GM18520 (cell line): Measurements from ENCODE around the gene SCAPER.
"Not testable (repeated sequence)": the region's sequence is repeated elsewhere in the genome, so short reads cannot be mapped to it uniquely, and the experiment has no call there.

Experiments used
- ATAC-seq: cut with Tn5 transposase; IDR thresholded peaks from one replicate; pipeline ENCODE4 v1.9.1; 2021; ENCODE audit not compliant: unreplicated experiment

The SCAPER gene

DNA sequence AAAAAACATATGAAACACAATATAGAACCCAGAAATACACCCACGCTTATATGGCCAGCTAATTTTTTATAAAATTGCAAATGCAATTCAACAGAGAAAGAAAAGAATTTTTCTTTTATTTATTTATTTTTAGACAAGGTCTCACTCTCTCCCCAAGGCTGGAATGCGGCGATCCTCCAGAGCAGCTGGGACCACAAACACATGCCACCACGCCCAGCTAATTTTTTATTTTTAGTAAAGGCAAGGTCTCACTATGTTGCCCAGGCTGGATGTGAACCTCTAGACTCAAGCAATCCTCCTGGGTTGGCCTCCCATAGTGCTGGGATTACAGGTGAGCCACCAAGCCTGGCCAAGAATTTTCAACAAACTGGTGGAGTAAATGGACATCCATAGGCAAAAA, 117.9 kb downstream of the SCAPER start:
- ATAC-seq: no peak

DNA sequence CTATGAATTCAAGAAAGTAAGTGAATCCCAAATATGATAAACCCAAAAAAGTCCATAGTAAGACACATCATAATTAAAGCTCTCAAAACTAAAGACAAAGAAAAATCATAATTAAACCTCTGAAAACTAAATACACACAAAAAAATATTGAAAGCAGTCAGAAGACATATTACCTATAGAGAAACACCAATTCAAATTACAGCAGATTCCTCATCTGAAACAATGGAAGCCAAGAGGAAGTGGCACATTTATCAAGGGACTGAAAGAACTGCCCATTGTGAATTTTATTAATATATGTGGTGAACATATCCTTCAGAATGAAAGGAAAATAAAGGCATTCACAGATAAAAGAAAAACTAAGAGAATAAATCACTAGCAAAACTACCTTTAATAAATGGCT, 128.2 kb downstream of the SCAPER start:
- ATAC-seq: no peak

DNA sequence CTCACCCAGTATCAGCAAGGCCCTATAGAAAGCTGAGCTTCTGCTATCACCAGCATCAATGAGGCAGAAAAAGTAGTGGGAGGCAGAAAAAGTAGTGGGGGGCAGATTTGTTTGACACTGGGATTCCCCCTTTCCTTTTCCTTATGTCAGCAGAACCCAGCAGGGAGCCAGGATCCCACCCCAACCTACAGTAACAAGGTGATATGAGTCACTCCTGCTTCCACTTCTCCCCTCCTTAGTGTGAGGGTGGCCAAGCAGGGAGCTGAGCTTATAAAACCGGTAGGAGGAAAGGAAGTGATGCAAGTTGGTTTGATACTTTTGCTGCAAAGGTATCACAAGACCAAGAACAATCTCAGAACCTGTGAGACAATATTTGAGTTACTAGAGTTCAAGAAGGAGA, 128.7 kb downstream of the SCAPER start:
- no peak for ATAC-seq

DNA sequence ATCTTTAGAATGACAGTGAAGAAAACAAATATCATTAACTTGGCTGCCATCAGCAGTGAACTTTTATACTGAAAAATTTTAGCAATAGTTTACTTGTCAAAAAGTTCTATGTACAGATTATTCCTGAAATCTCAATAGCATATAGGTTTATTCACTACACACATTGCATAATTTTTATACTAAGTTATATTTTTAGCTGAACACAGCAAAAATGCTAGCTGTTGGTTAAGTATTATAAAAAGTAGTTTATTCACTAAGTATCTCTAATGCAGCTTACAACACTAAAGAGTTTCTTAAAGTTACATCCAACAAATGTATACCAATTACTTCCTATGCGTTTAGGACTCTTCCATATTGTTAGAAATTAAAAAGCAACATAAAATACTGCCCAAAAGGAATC, 131.9 kb downstream of the SCAPER start:
- no peak for ATAC-seq

DNA sequence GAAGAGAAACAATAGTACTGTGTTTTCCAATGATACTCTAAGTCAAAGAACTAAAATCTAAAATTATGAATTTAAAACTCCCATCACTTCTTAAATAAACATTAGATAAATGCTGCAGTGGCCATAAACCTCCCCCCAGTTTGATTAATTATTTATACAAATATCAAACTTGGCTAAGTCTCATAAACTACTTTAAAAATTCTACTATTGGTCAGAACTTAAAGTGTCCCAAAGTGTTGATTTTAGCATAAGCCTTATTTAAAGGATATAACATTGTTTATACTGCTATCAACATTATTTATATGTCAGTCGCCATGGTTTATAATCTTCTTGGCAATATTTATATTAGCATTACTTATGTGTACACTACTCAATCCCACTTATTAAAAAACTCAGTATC, 132.4 kb downstream of the SCAPER start:
- ATAC-seq: no peak

DNA sequence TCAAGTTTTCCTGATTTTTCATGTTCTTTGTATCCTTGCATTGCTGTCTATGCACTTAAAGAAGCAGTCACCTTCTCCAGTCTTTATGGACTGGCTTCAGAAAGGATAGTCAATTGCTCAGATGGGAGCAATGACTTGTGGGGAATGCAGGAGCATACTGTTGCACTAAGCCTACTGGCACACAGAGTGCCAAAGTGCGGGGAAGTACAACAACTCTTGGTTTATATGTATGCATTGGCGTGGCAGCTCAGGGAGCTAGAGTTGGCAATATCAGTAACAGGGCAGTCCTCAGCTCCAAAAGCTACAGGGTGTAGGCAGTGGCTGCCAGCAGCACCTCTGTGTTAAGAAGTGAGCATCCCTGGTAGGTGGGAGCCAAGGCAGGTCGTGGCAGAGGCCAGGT, 141.1 kb downstream of the SCAPER start:
- no peak for ATAC-seq

DNA sequence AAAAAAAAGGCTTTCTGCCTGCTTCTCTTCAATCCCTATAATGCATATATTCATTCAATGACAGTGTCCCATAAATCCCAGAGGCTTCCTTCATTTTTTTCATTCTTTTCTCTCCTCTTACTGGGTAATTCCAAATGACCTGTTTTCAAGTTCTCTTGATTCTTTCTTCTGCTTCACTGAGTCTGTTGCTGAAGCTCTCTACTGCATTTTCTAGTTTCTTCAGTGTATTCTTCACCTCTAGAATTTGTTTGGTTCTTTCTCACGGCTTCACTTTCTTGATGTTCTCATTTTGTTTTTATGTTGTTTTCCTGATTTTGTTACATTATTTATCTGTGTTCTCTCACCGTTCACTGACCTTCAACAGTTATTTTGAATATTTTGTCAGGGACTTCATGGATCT, 141.6 kb downstream of the SCAPER start:
- ATAC-seq: no peak

DNA sequence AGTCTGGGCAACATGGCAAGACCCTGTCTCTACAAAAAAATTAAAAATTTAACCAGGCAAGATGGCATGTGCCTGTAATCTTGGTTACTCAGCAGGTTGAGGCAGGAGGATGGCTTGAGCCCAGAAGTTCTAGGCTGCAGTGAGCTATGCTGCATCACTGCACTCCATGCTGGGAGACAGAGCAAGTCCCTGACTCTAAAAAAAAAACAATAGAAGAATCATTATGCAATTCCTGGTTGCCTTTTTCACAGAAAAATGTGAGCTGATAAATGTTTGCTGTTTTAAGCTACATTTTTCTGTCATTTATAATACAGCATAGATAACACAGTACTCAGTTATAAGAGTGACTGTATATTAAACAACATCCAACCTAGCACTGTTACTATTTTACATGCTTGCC, 148.8 kb downstream of the SCAPER start:
- ATAC-seq: no peak

DNA sequence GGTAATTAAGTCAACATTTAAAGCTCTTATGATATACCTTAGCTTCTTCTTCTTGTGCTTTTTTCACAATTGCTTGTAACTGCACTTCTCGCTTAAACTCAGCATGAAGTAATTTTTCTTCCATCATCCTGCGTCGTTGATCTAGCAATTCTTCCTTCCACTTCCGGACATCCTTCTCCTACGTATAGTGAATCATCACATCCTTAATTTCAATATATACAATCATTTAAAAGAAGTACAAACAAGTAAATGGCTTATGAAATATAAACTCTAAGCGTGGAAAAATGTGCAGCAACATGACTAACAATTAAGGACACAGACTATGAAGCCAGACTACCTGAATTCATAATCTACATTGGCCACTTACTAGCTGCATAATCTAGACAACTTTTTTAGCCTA, 151.4 kb downstream of the SCAPER start:
- ATAC-seq: no peak

DNA sequence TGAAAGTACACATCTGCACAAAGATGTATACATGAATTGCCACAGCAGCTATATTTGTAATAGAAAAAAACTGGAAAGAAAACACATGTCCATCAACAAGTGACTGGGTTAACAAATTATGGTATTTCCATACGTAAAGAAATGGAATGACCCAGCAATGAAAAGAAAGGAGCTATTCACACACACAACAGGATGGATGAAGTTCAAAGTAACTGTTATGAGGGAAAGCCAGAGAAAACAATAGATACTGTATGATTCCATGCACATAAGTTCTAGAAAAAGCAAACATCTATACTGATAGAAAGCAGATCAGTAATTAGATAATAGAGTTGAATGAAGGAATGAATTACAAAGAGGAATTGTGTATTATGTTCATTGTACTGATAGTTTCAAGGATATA, 152.0 kb downstream of the SCAPER start:
- no peak for ATAC-seq

DNA sequence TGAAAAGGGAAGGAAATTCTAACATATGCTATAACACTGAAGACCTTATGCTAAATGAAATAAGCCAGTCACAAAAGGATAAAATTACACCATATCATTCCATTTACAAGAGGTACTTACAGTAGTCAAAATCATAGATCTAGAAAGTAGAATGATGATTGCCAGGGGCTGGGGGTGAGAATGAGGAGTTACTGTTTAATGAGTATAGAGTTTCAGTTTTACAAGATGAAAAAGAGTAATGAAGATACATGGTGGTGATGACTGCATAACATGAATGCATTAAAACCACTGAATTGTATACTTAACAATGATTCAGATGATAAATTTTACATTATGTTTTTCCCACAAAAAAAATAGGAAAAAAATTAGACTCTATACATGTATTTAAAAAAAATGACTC, 152.6 kb downstream of the SCAPER start:
- ATAC-seq: no peak

DNA sequence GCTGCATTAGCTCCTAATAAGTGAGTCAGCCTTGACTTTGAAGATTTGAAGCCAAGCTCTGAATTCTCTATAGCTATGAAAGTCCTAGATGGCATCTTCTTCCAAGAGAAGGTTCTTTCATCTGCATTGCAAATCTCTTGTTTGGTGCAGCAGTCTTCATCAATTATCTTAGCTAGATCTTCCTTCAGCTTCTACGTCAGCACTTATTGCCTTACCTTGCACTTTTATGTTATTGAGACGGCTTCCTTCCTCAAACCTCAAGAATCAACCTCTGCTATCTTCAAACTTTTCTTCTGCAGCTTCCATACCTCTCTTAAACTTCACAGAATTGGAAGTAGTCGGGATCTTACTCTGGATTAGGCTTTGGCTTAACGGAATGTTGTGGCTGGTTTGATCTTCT, 167.6 kb downstream of the SCAPER start:
- no peak for ATAC-seq

DNA sequence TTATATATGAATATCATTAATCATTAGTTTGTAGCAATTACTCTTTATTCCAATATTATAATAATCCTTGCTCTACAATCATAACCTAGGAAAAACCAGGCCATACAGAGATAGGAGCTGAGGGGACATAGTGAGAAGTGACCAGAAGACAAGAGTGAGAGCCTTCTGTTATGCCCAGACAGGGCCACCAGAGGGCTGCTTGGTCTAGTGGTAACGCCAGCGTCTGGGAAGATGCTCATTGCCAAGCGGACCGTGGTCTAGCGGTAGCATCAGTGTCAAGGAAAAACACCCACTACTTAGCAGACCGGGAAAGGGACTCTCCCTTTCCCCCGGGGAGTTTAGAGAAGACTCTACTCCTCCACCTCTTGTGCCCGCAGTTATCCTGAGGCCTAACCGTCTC, 172.8 kb downstream of the SCAPER start:
- not testable (repeated sequence) for ATAC-seq

DNA sequence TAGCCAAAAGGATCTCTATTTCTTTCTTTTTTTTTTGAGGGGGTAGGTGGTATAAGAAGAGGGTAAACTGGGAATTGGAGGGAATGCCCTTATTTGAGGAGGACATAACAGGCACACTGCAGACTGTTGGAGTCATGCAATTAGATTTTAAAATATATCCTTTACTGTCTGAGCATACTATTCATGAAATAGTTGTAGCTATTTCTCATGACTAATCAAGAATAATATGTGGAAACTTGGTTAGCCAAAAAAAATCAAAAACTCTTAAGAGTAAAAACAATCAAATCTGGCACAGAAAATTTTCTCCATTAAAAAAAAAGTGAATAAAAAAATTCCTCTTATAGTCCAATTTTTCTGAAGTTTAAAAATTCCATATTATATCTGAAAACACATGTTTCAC, 174.9 kb downstream of the SCAPER start:
- ATAC-seq: no peak

DNA sequence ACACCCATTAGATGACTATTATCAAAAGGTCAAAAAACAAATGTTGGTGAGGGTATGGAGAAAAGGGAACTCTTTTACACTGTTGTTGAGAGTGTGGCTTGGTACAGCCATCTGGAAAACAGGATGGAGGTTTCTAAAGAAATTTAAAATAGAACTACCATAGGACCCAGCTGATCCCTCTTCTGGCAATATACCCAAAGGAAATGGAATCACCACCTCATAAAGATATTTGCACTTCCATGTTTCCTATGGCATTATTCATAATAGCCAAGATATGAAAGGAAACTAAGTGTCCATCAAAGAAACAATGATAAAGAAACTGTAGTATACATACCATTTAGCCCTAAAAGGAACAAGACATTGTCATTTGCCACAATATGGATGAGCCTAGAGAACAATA, 186.3 kb downstream of the SCAPER start:
- no peak for ATAC-seq

DNA sequence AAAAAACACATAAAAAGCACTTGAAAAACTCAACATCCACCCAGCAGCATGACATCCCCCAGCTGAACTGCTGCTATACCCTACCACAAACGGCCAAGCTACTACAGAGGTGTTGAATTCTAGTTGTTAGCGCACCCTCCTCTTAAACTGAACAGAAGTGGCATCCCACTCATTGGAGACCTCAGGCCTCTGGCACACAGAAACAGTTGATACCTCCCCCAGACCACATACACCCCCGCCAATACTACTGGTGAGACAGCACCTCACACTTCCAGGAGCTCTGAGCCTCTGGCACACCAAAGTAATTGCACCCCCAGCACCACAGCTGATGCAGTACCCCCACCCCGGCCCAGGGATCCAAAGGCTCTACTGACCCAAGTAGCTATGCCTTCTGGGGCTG, 190.2 kb downstream of the SCAPER start:
- ATAC-seq: no peak

DNA sequence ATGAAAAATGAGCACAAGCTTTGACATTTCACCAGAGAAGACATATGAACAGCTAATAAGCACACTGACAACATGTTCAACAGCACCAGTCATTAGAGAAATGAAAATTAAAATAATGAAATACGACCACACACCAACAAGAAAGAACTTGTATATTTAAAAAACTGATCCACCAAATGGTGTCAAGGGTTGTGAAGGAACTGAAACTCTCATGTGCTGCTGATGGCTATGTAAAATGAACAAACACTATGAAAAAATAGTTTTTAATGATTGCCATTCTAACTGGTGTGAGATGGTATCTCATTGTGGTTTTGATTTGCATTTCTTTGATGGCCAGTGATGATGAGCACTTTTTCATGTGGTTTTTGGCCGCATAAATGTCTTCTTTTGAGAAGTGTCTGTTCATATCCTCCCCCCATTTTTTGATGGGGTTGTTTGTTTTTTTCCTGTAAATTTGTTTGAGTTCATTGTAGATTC, 193.8 kb downstream of the SCAPER start:
- peak; percentile 88 for ATAC-seq

DNA sequence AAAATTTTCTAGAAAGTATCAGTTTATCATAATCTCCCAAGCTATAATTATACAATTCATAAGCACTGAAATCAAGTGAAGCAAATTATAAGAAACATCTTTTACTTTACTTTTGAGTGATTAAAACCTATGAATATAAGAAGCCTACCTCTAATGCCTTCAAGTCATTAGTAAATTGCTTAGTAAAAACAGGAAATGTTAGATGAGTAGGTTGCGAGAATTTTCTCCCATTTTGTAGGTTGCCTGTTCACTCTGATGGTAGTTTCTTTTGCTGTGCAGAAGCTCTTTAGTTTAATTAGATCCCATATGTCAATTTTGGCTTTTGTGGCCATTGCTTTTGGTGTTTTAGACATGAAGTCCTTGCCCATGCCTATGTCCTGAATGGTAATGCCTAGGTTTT, 201.1 kb downstream of the SCAPER start:
- not testable (repeated sequence) for ATAC-seq

DNA sequence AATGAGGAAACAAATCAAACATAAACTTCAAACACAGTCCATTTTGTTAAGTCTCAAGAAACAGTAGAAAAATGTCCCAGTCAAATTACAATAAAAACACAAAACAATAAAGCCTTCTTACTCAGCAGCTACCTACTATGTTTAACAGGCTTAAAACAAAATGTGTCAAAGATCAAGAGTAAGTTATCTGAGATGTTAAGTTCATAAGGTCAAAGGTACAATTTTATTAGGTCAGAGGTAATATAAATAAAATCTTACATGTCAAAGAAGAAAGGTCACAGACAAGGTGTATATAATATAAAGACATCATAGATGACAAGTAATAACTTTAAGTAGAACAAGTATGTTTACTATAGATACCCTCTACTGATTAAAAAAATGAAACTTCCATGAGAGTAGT, 208.3 kb downstream of the SCAPER start:
- no peak for ATAC-seq

DNA sequence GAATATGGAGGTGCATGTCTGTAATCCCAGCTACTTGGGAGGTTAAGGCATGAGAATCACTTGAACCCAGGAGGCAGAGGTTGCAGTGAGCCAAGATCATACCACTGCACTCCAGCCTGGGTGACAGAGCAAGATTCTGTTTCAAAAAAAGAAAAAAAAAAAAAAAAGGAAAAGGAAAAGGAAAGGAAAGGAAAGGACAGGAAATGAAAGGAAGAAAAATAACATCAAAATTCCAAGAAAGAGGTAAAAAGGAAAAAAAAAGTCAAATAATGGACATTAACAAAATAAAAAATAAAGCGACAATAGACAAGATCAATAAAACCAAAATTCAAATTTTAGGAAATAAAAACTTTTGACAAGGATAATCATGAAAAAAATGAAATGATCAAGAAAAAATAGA, 212.6 kb downstream of the SCAPER start:
- not testable (repeated sequence) for ATAC-seq

DNA sequence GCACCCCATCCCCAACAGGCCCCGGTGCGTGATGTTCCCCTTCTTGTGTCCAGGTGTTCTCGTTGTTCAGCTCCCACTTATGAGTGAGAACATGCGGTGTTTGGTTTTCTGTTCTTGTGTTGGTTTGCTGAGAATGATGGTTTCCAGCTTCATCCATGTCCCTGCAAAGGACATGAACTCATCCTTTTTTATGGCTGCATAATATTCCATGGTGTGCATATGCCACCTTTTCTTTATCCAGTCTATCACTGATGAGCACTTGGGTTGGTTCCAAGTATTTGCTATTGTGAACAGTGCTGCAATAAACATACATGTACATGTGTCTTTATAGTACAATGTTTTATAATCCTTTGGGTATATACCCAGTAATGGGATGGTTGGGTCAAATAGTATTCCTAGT, 217.5 kb downstream of the SCAPER start:
- not testable (repeated sequence) for ATAC-seq

DNA sequence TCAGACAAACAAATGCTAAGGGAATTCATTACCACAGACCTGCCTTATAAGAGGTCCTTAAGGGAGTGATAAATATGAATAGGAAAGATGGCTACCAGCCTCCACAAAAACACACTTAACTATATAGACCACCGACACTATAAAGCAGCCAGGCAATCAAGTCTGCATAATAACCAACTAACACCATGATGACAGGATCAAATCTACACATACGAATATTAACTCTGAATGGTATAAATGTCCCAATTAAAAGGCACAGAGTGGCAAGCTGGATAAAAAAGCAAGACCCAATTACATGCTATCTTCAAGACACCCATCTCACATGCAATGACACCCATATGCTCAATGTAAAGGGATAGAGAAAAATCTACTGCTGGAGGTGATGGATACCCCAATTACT, 221.1 kb downstream of the SCAPER start:
- no peak for ATAC-seq

DNA sequence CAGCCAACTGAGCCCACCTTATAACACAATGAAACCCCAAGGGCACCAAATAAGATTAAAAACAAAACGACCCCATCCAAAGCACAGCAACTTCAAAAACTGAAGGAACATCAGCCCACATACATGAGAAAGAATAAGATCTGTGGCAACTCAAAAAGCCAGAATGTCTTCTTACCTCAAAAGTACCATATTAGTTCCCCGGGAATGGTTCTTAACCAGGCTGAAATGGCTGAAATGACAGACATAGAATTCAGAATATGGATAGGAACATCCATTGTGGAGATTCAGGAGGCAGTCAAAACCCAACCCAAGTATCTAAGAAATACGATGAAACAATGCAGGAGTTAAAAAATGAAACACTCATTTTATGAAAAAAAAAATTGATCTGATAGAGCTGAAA, 222.3 kb downstream of the SCAPER start:
- ATAC-seq: no peak

DNA sequence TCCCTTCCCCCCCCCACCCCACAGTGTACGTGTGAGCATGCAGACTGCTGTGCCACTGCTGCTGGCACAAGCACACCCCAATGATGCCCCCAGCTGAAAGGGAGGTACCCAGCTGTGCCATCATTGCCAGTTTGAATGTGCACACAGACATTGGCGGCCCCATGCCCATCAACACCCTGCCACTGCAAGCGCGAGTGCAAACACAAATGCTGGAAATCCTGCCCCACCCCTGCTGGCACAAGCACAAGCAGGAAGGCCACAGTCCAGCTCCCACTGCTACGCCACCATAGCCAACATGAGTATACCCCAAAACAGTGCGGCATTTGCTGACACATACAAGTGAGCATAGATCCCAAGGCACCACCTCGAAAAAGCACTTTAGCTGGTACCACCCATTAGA, 222.9 kb downstream of the SCAPER start:
- ATAC-seq: no peak
